Ishikawa (cell line): ENCODE data around the gene EXOSC5.

Experiments
- EP300 ChIP-seq: IDR thresholded peaks from 2 replicates; pipeline ENCODE4 v1.6.1; 2012; ENCODE audit warnings: borderline replicate concordance
- FOXM1 ChIP-seq: IDR thresholded peaks from 2 replicates; pipeline ENCODE4 v1.6.1; 2012; ENCODE audit warnings: low read depth, borderline replicate concordance
- MAX ChIP-seq: IDR thresholded peaks from 2 replicates; pipeline ENCODE4 v1.6.1; 2012
- RAD21 ChIP-seq: IDR thresholded peaks from 2 replicates; pipeline ENCODE4 v1.6.1; 2012; ENCODE audit warnings: low read depth
- REST ChIP-seq: IDR thresholded peaks from 2 replicates; pipeline ENCODE4 v1.6.1; 2012; ENCODE audit warnings: low read depth, mild to moderate bottlenecking
- TCF12 ChIP-seq: IDR thresholded peaks from 2 replicates; pipeline ENCODE4 v1.6.1; 2012; ENCODE audit warnings: low read depth
- USF1 ChIP-seq: IDR thresholded peaks from 2 replicates; pipeline ENCODE4 v1.6.1; 2012
- YY1 ChIP-seq: IDR thresholded peaks from 2 replicates; pipeline ENCODE4 v1.6.1; 2012; ENCODE audit warnings: low read depth

DNA sequence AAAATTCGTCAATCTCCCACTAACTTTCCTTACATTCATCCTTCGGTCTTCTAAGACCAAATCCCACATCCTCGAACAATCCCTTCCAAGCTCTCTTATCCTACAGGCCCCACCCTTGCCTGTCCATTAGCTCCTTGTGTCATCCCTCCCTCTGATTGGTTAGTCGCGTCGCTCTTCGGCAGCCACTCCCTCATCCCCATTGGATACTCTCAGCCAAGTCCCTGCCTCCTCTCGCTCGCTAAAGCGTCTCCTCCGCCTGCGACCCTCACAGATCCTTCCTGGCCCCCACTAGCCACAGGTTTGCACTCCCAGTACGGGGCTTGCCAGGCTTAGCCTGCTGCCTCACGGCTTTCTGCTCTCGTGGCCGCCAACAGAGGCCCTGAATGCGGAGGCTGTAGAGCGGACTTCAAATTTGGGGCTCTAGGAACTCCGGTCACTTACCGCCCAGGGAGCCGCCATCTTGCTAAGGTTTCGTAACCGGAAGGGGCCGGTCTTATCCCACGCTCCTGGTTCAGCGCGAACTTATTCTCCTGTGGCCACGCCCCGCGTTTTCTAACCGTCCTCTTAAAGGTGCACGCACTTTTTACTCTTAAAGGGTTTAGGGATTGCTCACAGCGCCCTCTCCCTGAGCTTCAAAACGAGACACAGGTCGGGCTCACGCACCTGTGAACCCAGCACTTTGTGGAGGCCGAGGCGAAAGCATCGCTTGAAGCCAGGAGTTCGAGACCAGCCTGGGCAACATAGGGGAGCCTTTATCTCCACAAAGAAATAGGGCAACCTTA, 42.5 kb upstream of the EXOSC5 start, which contains the start of gene DMAC2:
- TF ChIP-seq TCF12 (no peak), REST (no peak), USF1 (no peak), YY1 (peak; percentile 97), MAX (peak; percentile 80), RAD21 (peak; percentile 60), FOXM1 (no peak), EP300 (no peak)
